ENCODE measurements around the gene MTMR4. TPM values are rescaled to one million over a fixed set of nuclear protein-coding genes. Genes with fewer than 3 reads are reported as not detected.

Gene MTMR4
- total RNA-seq, 1 experiment from 2014 or later = 67.2 TPM

GRCh38 chr17:58504826-58505351 lies 9.5 kb downstream of the MTMR4 start (continued):
- TF ChIP-seq CTCF (IDR thresholded peaks at IDR 0.05 in 2 of 3, conservative IDR thresholded peaks at IDR 0.05 in 1 of 3; ENCODE audit: borderline replicate concordance in 1 of 3, insufficient read depth in 1 of 3, low read depth in 2 of 3, low read length in 2 of 3) = no peak

- peaks cover 50 to 56% of the 10 kb centered on the region in 2 experiments for H3K36me3 ChIP-seq (ENCODE audit: control insufficient read depth in 1 of 2, insufficient read depth in 2 of 2, low read length in 2 of 2)
- H2AFZ ChIP-seq (ENCODE audit: low read depth, low read length, poor library complexity, severe bottlenecking) = no peak overlapping the region
- no peak overlapping the region for H3K9ac ChIP-seq (ENCODE audit: low read length)
- H3K9me2 ChIP-seq (ENCODE audit: insufficient read depth) = no peaks in the 10 kb centered on the region
- no peaks in the 10 kb centered on the region for H3K79me2 ChIP-seq (ENCODE audit: insufficient read depth, low read length)
- no peak overlapping the region for H3K4me2 ChIP-seq (ENCODE audit: low read length)
- intact Hi-C loops (cut with micrococcal nuclease) = no loop called here
- ChIA-PET RAD21 (ENCODE audit: low non-redundant PET in 1 of 2, low total read pairs in 2 of 2, uncharacterized antibody in 2 of 2, unreplicated experiment in 2 of 2) (no interaction called here), CTCF (no interaction called here), POLR2A (no interaction called here)
- H3K4me1 ChIP-seq (ENCODE audit: control insufficient read depth in 1 of 2, insufficient read depth in 2 of 2, low read length in 2 of 2) = no peaks in the 10 kb centered on the region
- H3K27ac ChIP-seq (ENCODE audit: low read depth, low read length) = no peak overlapping the region
- BruUV-seq (replicated peaks) = no TSS peak
- H4K20me1 ChIP-seq (ENCODE audit: insufficient read depth) = no peaks in the 10 kb centered on the region
- no peak for TF ChIP-seq CEBPB (IDR thresholded peaks at IDR 0.05; ENCODE audit: low read depth)
- no peak for TF ChIP-seq EZH2phosphoT487 (IDR thresholded peaks at IDR 0.05; ENCODE audit: borderline replicate concordance)
- TF ChIP-seq POLR2AphosphoS5 (IDR thresholded peaks at IDR 0.05; ENCODE audit: low read depth, low read length) = no peak
- no peak for TF ChIP-seq TCF7L2 (IDR thresholded peaks at IDR 0.05; ENCODE audit: borderline replicate concordance, extremely low read depth, insufficient read depth, insufficient read length)
- no peak for TF ChIP-seq EGR1 (IDR thresholded peaks at IDR 0.05; ENCODE audit: low read depth)
- TF ChIP-seq RAD21 (IDR thresholded peaks at IDR 0.05; ENCODE audit: low read depth) = no peak
- no peak for TF ChIP-seq EZH2 (IDR thresholded peaks at IDR 0.05)
- no peak for TF ChIP-seq MAX (IDR thresholded peaks at IDR 0.05)
- no peak for TF ChIP-seq ZBTB33 (IDR thresholded peaks at IDR 0.05; ENCODE audit: extremely low read depth, insufficient replicate concordance, low read length)
- no peak for TF ChIP-seq FOSL1 (IDR thresholded peaks at IDR 0.05; ENCODE audit: low read depth)
- no peak for TF ChIP-seq SP1 (IDR thresholded peaks at IDR 0.05; ENCODE audit: low read depth)
- no peak for TF ChIP-seq JUND (IDR thresholded peaks at IDR 0.05)
- no peak for TF ChIP-seq CBX3 (IDR thresholded peaks at IDR 0.05; ENCODE audit: low read depth)
- TF ChIP-seq YY1 (IDR thresholded peaks at IDR 0.05; ENCODE audit: extremely low read depth, insufficient replicate concordance, low read depth, low read length) = no peak
- TF ChIP-seq ZNF274 (IDR thresholded peaks at IDR 0.05; ENCODE audit: low read depth, low read length) = no peak
- no peak for TF ChIP-seq ATF3 (IDR thresholded peaks at IDR 0.05)
- TF ChIP-seq POLR2A (IDR thresholded peaks at IDR 0.05; ENCODE audit: borderline replicate concordance, extremely low read depth, insufficient read depth, insufficient read length) = no peak
- no peak for TF ChIP-seq ZFX (IDR thresholded peaks at IDR 0.05)
- DNase-seq (ENCODE audit: low read depth, low spot score) (no peak), ATAC-seq (no peak)
- H3K9me3 ChIP-seq (ENCODE audit: control insufficient read depth in 1 of 2, insufficient read depth in 1 of 2, low read depth in 1 of 2, low read length in 2 of 2) = no peaks in the 10 kb centered on the region
- H3K4me3 ChIP-seq (replicated peaks in 1 of 2; ENCODE audit: low read depth in 1 of 2, low read length in 2 of 2) = no peak overlapping the region
- H3K27me3 ChIP-seq (ENCODE audit: insufficient read depth, low read length) = no peaks in the 10 kb centered on the region
Measured at GRCh38 chr17:58503866-58504265, 10.6 kb downstream of the MTMR4 start.
